C4-2B (cell line): ENCODE measurements around the gene IGF2BP3.

Experiments used
- ZFX ChIP-seq: fragments of 450-650 bp; IDR thresholded peaks from 2 replicates; pipeline ENCODE4 v1.6.1; 2017
- TF ChIP-seq, protein P1 (sequence below): fragments of 450-650 bp; conservative IDR thresholded peaks from 2 replicates; pipeline ENCODE4 v1.5.1; 2017; ENCODE audit warnings: mild to moderate bottlenecking

DNA sequence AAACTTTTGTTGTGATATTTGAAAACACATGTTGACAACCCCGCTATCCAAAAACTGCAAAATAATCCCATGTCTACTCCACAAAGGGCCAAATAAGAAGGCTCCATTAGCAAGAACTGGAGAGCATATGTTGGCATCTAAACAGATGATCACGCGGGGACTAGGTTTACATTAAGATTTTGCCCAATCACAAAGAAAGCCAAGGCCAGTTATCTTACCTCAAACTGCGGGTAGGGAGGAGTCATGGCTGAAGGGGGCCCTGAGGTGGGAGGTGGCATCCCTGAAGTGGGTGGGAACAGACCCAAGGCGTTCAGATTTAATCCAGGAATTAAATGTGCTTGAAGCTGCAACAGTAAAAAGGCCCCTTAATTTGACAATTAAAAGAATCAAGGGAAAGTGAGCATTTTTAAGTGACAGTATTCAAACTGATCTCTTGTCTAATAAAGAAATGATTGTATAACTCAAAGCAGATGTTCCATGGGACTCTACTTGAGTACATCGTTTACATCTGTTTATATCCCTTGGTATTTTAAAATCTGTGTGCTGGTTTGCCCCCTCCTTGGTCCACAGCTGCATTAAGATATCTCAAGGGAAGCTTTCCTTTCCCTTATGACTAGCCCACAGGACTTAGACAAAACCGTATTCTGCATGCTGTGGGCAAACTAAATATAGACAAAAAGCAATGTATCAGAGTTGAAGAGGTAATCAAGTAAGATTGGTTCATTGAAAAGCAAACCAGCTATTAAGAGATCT, 128.3 kb downstream of the IGF2BP3 start:
- TF ChIP-seq, protein P1, sequence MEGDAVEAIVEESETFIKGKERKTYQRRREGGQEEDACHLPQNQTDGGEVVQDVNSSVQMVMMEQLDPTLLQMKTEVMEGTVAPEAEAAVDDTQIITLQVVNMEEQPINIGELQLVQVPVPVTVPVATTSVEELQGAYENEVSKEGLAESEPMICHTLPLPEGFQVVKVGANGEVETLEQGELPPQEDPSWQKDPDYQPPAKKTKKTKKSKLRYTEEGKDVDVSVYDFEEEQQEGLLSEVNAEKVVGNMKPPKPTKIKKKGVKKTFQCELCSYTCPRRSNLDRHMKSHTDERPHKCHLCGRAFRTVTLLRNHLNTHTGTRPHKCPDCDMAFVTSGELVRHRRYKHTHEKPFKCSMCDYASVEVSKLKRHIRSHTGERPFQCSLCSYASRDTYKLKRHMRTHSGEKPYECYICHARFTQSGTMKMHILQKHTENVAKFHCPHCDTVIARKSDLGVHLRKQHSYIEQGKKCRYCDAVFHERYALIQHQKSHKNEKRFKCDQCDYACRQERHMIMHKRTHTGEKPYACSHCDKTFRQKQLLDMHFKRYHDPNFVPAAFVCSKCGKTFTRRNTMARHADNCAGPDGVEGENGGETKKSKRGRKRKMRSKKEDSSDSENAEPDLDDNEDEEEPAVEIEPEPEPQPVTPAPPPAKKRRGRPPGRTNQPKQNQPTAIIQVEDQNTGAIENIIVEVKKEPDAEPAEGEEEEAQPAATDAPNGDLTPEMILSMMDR, result no peak
- no peak for TF ChIP-seq ZFX
